Type B pancreatic cell (in vitro differentiated cells): ENCODE data around the gene REC8. TPM values are rescaled to one million over a fixed set of nuclear protein-coding genes. Genes with fewer than 3 reads are reported as not detected.

Source experiments
- DNase-seq: peaks from one replicate; pipeline ENCODE4 v3.0.0; 2021; ENCODE audit warnings: mixed read lengths; ENCODE audit not compliant: unreplicated experiment; ENCODE audit errors: extremely low spot score
- H3K27ac Mint-ChIP-seq: 2 replicates; pipeline ENCODE4 v1.8.0; 2021; ENCODE audit warnings: mild to moderate bottlenecking, mixed read lengths
- H3K27me3 Mint-ChIP-seq: 2 replicates; pipeline ENCODE4 v1.8.0; 2021; ENCODE audit warnings: mixed read lengths
- H3K36me3 Mint-ChIP-seq: 2 replicates; pipeline ENCODE4 v1.8.0; 2021; ENCODE audit warnings: mixed read lengths
- H3K4me1 Mint-ChIP-seq: one replicate; pipeline ENCODE4 v1.8.0; 2021; ENCODE audit warnings: mixed read lengths; ENCODE audit not compliant: unreplicated experiment
- H3K4me3 Mint-ChIP-seq: 2 replicates; pipeline ENCODE4 v1.8.0; 2021; ENCODE audit warnings: mild to moderate bottlenecking, mixed read lengths
- H3K9me3 Mint-ChIP-seq: 2 replicates; pipeline ENCODE4 v1.8.0; 2021; ENCODE audit warnings: mixed read lengths
- total RNA-seq: library from RNA; stranded (reverse); gene quantifications from 2 replicates; pipeline ENCODE4 v1.2.1, GENCODE V29; 2021; ENCODE audit warnings: low replicate concordance
- TF ChIP-seq, protein P1 (sequence below): fragments of 200-600 bp; sonication (generic); conservative IDR thresholded peaks from 2 replicates; pipeline ENCODE4 v1.5.0; 2021; ENCODE audit warnings: antibody characterized with exemption, mild to moderate bottlenecking

REC8 gene
- total RNA-seq, 1 donor from 2014 or later = 221 TPM

DNA sequence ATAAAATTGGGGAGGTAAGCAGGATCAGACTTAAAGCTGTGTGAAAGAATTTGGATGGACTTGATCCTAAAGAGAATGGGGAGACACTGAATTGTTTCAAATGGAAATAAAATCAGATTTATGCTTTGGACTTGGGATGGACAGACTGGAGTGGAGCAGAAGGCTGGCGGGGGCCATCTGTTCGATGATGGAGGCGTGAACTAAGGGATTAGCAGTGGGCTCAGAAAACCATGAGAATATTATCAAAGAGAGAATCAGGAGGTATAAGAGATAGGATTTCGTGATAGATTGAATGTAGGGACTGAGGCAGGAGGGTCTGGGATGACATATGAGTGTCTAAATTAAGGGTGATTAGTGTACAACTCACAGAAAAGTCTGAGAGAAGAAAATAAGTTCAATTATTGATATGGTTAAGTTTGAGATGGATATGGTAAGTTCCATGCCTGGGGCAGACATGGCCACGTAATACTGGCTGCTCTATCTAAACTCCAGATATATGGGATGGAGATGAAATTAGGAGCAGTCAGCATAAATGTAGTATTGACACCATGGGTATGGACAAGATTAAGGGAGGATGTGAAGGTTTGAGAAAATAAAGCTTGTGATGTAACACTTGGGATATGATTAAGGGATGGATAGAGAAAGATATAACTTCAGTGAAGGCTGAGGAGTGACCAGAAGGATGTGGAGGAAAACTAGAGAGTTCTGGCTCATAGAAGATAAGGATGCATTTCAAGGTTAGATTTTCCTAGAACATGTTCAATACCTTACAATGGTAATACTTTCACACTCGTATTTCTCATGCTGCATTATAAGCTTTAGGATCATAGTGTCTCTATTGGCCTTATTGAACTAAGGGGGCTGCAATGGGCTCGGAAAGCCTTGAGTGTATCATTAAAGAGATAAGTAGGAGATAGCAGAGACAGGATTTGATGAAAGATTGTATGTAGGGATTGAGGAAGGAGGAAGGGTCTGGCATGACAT is 32.6 kb downstream of the REC8 start:
- Mint-ChIP-seq H3K36me3 (peaks cover 50% of the 10 kb centered on the region), H3K9me3 (no peaks in the 10 kb centered on the region), H3K27me3 (no peaks in the 10 kb centered on the region), H3K4me1 (no peaks in the 10 kb centered on the region), H3K27ac (no peak overlapping the region), H3K4me3 (no peak overlapping the region)
- TF ChIP-seq, protein P1, sequence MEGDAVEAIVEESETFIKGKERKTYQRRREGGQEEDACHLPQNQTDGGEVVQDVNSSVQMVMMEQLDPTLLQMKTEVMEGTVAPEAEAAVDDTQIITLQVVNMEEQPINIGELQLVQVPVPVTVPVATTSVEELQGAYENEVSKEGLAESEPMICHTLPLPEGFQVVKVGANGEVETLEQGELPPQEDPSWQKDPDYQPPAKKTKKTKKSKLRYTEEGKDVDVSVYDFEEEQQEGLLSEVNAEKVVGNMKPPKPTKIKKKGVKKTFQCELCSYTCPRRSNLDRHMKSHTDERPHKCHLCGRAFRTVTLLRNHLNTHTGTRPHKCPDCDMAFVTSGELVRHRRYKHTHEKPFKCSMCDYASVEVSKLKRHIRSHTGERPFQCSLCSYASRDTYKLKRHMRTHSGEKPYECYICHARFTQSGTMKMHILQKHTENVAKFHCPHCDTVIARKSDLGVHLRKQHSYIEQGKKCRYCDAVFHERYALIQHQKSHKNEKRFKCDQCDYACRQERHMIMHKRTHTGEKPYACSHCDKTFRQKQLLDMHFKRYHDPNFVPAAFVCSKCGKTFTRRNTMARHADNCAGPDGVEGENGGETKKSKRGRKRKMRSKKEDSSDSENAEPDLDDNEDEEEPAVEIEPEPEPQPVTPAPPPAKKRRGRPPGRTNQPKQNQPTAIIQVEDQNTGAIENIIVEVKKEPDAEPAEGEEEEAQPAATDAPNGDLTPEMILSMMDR = no peak
- no peak for DNase-seq

DNA sequence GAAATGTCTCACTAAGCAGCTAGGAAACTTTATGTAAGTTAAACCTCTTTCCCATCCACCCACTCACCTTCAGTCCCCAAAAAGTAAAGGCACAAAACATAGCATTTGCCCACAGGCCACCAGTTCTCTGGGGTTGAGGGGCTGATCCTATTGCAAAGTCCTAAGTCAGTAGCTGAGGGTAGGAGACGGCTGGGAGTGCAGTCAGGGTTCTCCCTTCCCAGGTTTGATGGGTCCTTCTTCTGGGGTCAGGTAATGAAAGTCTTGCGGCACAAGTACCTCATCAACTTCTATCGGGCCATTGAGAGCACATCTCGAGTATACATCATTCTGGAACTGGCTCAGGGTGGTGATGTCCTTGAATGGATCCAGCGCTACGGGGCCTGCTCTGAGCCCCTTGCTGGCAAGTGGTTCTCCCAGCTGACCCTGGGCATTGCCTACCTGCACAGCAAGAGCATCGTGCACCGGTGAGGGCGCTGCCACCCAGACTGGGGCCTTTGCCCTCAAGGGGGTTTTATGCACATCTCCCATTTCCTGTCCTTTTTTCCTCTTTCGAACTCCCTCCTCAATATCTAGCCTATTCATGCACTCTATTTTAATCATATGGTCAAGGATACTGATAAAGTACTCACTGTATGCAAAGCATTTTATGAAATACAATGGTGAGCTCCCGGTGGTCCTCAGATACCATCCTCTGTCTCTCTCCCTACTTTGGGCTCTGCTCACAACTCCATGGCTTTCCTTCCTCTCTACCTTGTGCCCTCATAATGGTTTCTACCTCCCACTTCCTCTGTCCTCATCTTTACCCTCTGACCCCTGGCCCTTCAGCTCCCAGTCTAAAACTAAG is 34.6 kb downstream of the REC8 start:
- no peaks in the 10 kb centered on the region for H3K9me3 Mint-ChIP-seq
- no peak overlapping the region for H3K4me3 Mint-ChIP-seq
- H3K27me3 Mint-ChIP-seq = no peaks in the 10 kb centered on the region
- no peak overlapping the region for H3K27ac Mint-ChIP-seq
- peaks cover 2% of the 10 kb centered on the region for H3K4me1 Mint-ChIP-seq
- TF ChIP-seq, protein P1 = no peak
- peaks cover 54% of the 10 kb centered on the region for H3K36me3 Mint-ChIP-seq
- DNase-seq = no peak

DNA sequence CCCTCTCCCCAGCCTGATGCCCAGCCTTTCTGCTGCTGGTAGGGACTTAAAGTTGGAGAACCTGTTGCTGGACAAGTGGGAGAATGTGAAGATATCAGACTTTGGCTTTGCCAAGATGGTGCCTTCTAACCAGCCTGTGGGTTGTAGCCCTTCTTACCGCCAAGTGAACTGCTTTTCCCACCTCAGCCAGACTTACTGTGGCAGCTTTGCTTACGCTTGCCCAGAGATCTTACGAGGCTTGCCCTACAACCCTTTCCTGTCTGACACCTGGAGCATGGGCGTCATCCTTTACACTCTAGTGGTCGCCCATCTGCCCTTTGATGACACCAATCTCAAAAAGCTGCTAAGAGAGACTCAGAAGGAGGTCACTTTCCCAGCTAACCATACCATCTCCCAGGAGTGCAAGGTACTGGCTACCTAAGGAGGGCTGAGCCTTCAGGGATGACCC is 35.2 kb downstream of the REC8 start:
- H3K27me3 Mint-ChIP-seq = no peaks in the 10 kb centered on the region
- no peak overlapping the region for H3K27ac Mint-ChIP-seq
- H3K36me3 Mint-ChIP-seq = peaks cover 49% of the 10 kb centered on the region
- H3K9me3 Mint-ChIP-seq = no peaks in the 10 kb centered on the region
- peaks cover 5% of the 10 kb centered on the region for H3K4me1 Mint-ChIP-seq
- TF ChIP-seq, protein P1 = no peak
- no peak overlapping the region for H3K4me3 Mint-ChIP-seq
- DNase-seq = no peak

DNA sequence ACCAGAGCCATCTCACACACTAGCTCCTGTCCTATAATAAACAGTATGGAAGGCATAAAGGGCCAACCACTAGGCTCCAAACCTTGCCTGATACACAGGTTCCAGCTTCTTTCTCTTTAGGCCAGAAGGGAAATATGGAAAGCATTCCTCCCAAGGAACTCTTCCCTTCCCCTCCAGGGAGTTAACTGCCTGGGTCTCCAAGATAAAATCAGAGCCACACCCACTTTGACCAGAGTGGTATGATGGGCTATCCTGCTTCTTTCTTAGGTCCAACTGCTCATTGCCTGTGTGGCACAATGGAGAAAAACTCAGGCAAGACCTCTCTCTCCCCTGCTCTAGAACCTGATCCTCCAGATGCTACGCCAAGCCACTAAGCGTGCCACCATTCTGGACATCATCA is 35.7 kb downstream of the REC8 start:
- Mint-ChIP-seq H3K27ac (no peak overlapping the region), H3K4me1 (peaks cover 5% of the 10 kb centered on the region), H3K4me3 (no peak overlapping the region), H3K36me3 (peaks cover 44% of the 10 kb centered on the region), H3K9me3 (no peaks in the 10 kb centered on the region), H3K27me3 (no peaks in the 10 kb centered on the region)
- no peak for DNase-seq
- TF ChIP-seq, protein P1 = no peak

DNA sequence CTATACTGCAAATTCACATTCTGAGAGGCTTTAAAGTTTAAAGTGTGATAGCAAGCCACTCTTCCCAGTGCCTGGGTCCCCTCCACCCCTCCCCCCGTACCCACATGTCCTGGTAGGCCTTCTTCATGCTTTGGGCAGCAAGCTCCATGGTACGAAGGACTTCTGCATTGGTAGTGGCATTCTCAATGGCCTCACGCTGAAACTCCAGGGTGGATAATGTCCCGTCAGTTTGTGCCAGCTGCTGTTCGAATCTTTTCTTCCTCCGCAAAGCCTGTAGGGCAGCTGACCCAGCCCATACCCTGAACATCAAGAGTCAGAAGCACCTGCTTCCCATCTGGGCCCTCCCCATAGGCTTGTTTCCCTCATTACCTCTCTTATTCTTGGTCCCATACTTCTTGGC is 39.4 kb downstream of the REC8 start:
- no peak overlapping the region for H3K27ac Mint-ChIP-seq
- H3K27me3 Mint-ChIP-seq = no peaks in the 10 kb centered on the region
- peaks cover 26% of the 10 kb centered on the region for H3K4me1 Mint-ChIP-seq
- H3K4me3 Mint-ChIP-seq = peak overlapping the region; percentile 97
- TF ChIP-seq, protein P1 = no peak
- DNase-seq = no peak
- H3K36me3 Mint-ChIP-seq = peaks cover 30% of the 10 kb centered on the region
- no peaks in the 10 kb centered on the region for H3K9me3 Mint-ChIP-seq
